GM18499 (cell line): ENCODE measurements around the gene DBI.

Experiments used
- ATAC-seq: cut with Tn5 transposase; IDR thresholded peaks from one replicate; pipeline ENCODE4 v1.9.1; 2021; ENCODE audit warnings: moderate number of reproducible peaks; ENCODE audit not compliant: insufficient read depth, unreplicated experiment

The DBI gene

GRCh38 chr2:119366649-119367471, at the start of gene DBI, which contains the start of gene C2orf76:
Gene DBI, plus strand, starts transcription at chr2:119366977. Its CDS starts 75 bp downstream, at chr2:119367052.
Gene C2orf76, minus strand, starts transcription at chr2:119366834. Its CDS starts 26,875 bp downstream, at chr2:119339959.
- peak; percentile 89 for ATAC-seq

GRCh38 chr2:119317554-119317953, 49.2 kb upstream of the DBI start:
- ATAC-seq: no peak

GRCh38 chr2:119319593-119319992, 47.2 kb upstream of the DBI start:
- no peak for ATAC-seq

- no peak for ATAC-seq
Observed at GRCh38 chr2:119323459-119323858, 43.3 kb upstream of the DBI start.

- no peak for ATAC-seq
Observed at GRCh38 chr2:119324685-119325270, 42.0 kb upstream of the DBI start.

- no peak for ATAC-seq
Observed at GRCh38 chr2:119326938-119327337, 39.8 kb upstream of the DBI start.

- no peak for ATAC-seq
Observed at GRCh38 chr2:119327431-119327830, 39.3 kb upstream of the DBI start.

GRCh38 chr2:119332953-119333352, 33.8 kb upstream of the DBI start:
- ATAC-seq: no peak

GRCh38 chr2:119333360-119333759, 33.4 kb upstream of the DBI start:
- ATAC-seq: no peak

GRCh38 chr2:119333833-119334232, 32.9 kb upstream of the DBI start:
- no peak for ATAC-seq

GRCh38 chr2:119337749-119338148, 29.0 kb upstream of the DBI start:
- no peak for ATAC-seq

GRCh38 chr2:119338272-119338671, 28.5 kb upstream of the DBI start:
- no peak for ATAC-seq

GRCh38 chr2:119338826-119339561, 27.8 kb upstream of the DBI start:
- peak; percentile 96 for ATAC-seq

GRCh38 chr2:119339562-119339923, 27.2 kb upstream of the DBI start:
- peak; percentile 12 for ATAC-seq

GRCh38 chr2:119341684-119342083, 25.1 kb upstream of the DBI start:
- no peak for ATAC-seq

- ATAC-seq: no peak
Observed at GRCh38 chr2:119349289-119349688, 17.5 kb upstream of the DBI start.

- no peak for ATAC-seq
Observed at GRCh38 chr2:119350311-119350998, 16.3 kb upstream of the DBI start.

GRCh38 chr2:119352357-119352756, 14.4 kb upstream of the DBI start:
- peak; percentile 96 for ATAC-seq

GRCh38 chr2:119354860-119355259, 11.9 kb upstream of the DBI start:
- no peak for ATAC-seq

- ATAC-seq: no peak
Observed at GRCh38 chr2:119359774-119360173, 7.0 kb upstream of the DBI start.
